GM18858 (cell line): Measurements from ENCODE around the gene EMILIN3.

Experiments used
- ATAC-seq: cut with Tn5 transposase; IDR thresholded peaks from one replicate; pipeline ENCODE4 v1.9.1; 2021; ENCODE audit not compliant: unreplicated experiment

The EMILIN3 gene

GRCh38 chr20:41364236-41364855 lies 2.3 kb downstream of the EMILIN3 start:
- ATAC-seq, result no peak

GRCh38 chr20:41363601-41364000 lies 3.0 kb downstream of the EMILIN3 start:
- no peak for ATAC-seq

GRCh38 chr20:41362748-41363140 lies 3.9 kb downstream of the EMILIN3 start:
- ATAC-seq, result no peak

- ATAC-seq, result no peak
These were observed 4.6 kb downstream of the EMILIN3 start for GRCh38 chr20:41361757-41362747.

- ATAC-seq, result no peak
These were observed 5.5 kb downstream of the EMILIN3 start for GRCh38 chr20:41360831-41361756.

GRCh38 chr20:41359541-41360011 lies 7.0 kb downstream of the EMILIN3 start:
- no peak for ATAC-seq

- no peak for ATAC-seq
These were observed 7.9 kb downstream of the EMILIN3 start for GRCh38 chr20:41358717-41359116.

GRCh38 chr20:41358230-41358629 lies 8.4 kb downstream of the EMILIN3 start:
- ATAC-seq, result no peak

- no peak for ATAC-seq
These were observed 9.0 kb downstream of the EMILIN3 start for GRCh38 chr20:41357424-41358163.

- no peak for ATAC-seq
These were observed 9.7 kb downstream of the EMILIN3 start for GRCh38 chr20:41356951-41357350.

- no peak for ATAC-seq
These were observed 10.9 kb downstream of the EMILIN3 start for GRCh38 chr20:41355598-41356203.

GRCh38 chr20:41355192-41355591 lies 11.4 kb downstream of the EMILIN3 start:
- ATAC-seq, result no peak

- ATAC-seq, result no peak
These were observed 13.1 kb downstream of the EMILIN3 start for GRCh38 chr20:41353530-41353929.

- ATAC-seq, result no peak
These were observed 14.0 kb downstream of the EMILIN3 start for GRCh38 chr20:41352666-41353065.

GRCh38 chr20:41352106-41352505 lies 14.5 kb downstream of the EMILIN3 start:
- ATAC-seq, result no peak

- no peak for ATAC-seq
These were observed 16.1 kb downstream of the EMILIN3 start for GRCh38 chr20:41350408-41350962.

- ATAC-seq, result no peak
These were observed 16.7 kb downstream of the EMILIN3 start for GRCh38 chr20:41349943-41350342.

- no peak for ATAC-seq
These were observed 17.4 kb downstream of the EMILIN3 start for GRCh38 chr20:41349266-41349665.

- no peak for ATAC-seq
These were observed 18.0 kb downstream of the EMILIN3 start for GRCh38 chr20:41348430-41349172.
